HG03159 (cell line): ENCODE results near the gene LARGE2.

ENCODE experiments used
- ATAC-seq: cut with Tn5 transposase; IDR thresholded peaks from one replicate; pipeline ENCODE4 v1.9.1; 2021; ENCODE audit warnings: mild to moderate bottlenecking, moderate library complexity; ENCODE audit not compliant: unreplicated experiment

LARGE2 gene

DNA sequence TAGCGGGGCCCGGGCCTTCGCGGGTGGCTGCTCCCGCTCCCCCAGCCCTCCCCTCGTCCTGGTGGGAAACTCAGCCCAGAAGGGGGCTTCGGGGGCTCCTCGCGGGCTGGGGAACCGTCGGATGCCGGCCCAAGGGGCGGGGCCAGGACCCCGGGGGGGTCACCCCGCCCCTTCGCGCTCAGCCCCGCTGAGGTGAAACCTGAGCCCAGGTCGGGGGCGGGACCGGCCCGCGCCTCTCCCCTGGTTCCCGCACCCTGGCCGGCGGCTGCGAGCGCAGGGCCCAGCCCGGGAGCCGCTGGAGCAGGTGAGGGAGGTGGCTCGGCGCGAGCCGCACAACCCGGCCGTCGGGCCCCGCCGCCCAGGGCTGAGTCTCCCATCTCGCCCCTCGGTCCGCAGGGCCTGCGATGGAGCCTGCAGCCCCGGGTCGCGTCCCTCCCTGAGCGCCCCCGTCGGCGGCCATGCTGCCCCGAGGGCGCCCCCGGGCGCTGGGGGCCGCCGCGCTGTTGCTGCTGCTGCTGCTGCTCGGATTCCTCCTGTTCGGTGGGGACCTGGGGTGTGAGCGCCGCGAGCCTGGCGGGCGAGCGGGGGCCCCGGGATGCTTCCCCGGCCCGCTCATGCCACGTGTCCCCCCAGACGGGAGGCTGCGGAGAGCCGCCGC is at the start of gene LARGE2:
Gene LARGE2 (plus strand): TSS at position 232 of the 658 bp plus-strand sequence. CDS start 227 bp downstream, at position 459.
- no peak for ATAC-seq

- no peak for ATAC-seq
Measured at GRCh38 chr11:45876401-45876800, 46.1 kb upstream of the LARGE2 start.

GRCh38 chr11:45877221-45877620 is 45.2 kb upstream of the LARGE2 start:
- ATAC-seq, result no peak

DNA sequence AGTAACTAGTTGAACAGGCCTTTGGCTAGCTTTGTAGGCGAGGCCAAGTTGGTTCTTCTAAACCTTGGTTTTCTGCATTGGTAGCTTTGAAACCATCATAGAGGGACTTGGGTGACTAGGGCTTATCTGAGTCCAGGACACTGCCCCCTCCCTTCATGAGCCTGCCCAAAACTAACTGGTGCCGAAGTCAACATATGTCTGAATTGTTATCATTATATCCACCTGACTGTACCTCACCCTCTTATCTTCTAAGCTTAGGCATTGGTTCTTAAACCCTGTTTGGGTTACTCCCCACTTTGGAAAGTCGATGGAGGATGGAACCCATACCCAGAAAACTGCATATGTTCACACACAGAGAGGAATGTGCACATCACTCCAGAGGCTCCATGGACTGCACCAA is 44.6 kb upstream of the LARGE2 start:
- no peak for ATAC-seq

GRCh38 chr11:45879803-45880686 is 42.4 kb upstream of the LARGE2 start:
- ATAC-seq, result no peak

DNA sequence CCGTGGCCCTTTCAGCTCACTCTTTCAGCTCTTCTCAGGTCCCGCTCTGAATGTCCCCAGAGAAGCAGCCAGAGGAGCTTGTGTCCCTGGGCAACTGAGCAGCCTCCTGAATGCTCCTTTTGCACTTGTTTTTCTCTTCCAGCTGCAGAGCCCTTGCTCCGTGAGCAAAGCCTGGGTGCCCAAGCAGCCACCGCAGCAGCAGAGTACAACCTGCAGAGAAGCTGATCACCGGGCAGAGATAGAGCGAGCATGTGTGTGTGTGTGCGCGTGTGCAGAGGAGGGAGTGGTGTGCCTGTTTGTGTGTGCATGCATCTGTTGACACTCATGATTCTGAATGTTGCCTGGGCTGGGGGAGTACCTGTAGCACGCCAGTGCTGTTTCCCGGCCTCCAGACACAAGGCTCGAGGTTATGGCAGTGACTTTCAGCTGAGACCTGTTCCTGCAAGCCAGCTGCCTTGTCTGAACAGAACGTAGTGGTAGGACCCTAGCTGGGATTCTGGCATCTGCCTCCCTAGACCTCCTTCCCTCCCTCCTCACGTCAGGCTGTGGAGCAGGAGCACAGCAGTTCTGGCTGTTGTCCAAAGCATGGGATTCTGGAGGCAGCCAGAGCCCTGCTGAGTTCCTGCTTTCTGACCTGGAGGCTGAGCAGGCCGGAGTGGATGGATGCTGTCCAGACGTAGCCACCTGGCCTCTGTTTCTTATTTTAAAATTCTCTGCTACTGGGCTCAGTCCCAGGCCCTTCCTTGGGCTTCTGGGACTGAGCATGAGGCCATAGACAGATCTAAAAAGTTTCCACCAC is 41.5 kb upstream of the LARGE2 start:
- no peak for ATAC-seq

GRCh38 chr11:45881708-45882368 is 40.6 kb upstream of the LARGE2 start:
- ATAC-seq, result no peak

DNA sequence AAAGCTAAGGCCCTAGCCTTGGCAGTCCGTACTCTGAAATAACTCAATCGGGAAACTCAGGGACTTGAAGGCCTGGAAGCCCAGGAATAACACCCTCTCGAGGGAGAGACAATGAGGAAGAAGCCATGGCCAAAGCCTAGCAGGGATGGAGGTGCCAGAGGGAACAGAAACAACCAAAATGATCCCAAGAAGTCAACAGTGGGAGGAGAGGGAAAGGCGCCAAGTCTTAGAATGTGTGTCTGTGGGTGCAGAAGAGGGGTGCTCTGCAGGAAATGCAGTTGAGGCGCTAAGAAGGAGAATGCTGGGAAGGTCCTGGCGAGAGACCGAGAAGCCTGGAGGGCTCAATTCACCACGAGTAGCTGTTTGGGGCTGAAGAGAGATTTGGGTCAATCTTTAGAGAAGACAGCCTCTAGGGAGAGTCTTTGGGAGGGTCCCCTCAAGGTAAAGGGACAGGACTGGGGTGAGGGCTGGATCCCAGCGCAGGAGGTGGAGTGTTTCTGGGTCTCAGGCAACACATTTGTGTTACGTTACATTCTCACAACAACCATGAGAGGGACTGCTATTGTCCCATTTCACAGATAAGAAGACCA is 37.8 kb upstream of the LARGE2 start:
- ATAC-seq, result no peak

DNA sequence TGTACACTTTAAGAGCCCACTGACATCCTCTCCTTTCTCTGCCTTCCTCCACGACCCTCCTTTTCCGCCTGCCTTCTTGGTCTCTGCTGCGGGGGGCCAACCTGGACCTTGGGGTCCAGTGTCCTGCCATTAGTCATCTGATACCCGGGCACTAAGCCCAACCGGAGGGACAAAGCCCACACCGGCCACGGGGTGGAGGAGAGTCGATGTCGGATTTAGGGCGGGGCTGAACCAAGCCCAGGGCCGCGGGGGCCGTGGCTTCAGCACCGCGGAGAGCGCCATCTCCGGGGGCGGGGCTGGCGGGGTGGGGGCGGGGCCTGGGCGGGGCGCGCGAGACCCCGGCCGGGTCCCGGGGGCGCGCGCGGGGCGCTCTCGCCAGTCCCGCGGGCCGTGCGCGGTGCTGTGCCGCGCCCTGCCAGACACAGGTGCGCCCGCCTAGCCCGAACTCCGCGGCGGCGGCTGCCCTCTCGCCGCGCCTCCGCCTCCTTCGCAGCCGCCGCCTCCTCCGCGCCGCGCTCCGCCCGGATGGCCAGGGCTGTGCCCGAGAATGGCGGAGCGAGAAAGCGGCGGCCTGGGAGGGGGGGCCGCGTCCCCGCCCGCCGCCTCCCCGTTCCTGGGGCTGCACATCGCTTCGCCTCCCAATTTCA is 37.1 kb upstream of the LARGE2 start, which contains the start of gene MAPK8IP1:
Gene MAPK8IP1 (plus strand): TSS at position 378 of the 647 bp plus-strand sequence. CDS start 170 bp downstream, at position 548.
- ATAC-seq, result peak; percentile 70

GRCh38 chr11:45885921-45886721 is 36.3 kb upstream of the LARGE2 start:
- no peak for ATAC-seq

DNA sequence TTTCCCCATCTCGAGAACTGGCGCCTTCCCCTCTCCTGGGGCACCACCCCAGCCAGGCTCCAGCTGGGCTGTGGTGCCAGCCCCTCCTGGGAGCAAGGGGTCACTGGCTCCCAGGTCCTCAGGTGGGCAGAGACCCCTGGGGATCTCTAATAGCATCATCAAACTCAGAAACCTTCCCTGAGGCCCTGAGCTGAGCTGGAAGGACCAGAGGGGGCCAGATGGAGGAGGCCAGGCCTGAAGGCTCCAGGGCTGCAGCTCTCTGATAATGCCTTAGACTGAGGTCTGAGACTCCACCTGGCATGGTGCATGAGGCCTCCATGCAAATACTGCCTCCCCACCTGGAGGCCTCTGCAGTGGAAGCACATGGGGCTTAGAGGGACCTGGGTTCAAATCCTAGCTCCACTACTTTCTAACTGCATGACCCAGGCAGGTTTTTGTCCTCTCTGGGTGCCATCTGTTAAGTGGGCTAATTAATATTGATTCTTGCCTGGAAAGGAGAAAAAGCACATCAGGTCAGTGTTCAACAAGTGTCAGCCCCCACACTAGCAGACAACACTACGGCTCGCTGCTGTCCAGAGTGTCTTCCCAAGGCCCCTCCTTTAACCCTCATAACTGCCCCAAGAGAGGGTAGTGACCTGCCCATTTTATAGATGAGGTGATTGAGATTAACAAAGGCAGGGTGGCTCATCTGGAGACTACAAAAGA is 35.5 kb upstream of the LARGE2 start:
- no peak for ATAC-seq

GRCh38 chr11:45887587-45887986 is 34.9 kb upstream of the LARGE2 start:
- no peak for ATAC-seq

DNA sequence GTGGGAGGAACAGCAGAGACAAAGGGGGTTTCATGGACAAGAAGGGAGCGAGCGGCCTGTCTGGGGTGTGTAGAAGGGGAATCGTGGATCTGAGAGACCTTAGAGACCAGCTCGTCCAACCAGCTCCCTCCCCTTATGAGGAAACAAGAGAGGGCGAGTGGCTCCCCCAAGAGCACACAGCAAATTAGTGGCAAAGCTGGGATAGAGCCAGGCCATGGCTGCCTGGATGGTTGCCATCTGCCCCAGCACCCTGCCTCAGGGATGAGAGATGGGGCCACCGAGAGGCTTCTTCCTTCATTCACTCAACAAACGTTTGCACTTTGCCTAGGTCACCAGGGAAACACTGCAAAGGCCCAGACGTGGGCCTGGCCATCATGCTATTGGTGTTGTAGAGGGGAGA is 32.9 kb upstream of the LARGE2 start:
- ATAC-seq, result no peak

- no peak for ATAC-seq
Measured at GRCh38 chr11:45889966-45890365, 32.5 kb upstream of the LARGE2 start.

DNA sequence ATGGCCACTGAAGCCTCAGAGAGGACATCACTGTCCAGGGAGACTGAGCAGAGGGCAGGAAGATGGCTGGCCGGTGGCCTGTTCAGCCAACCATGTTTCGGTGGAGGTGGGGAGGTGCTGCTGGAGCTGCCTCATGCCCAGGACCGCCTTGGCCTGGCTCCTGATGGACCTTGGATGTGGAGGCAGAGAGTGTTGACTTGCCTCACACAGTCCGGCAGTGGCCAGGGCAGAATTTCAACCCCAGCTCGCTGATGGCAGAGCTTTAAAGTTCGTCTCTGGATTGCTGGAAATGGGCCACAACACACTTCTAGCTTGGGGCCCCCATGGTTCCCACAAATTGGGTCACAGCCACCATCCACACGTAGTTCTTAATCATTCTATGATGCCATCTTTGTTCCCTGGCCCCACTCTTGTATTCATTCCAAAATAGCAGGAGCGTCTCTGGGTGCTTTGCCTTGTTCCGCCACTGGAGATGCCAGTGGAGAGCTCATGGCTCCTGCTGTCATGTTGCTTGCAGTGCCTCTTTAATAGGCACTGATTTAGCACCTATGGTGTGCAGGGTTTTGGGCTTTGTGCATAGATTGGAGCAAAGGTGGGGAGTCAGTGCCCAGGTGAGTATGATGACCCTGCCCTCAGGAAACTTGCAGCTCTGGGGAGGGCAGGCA is 31.4 kb upstream of the LARGE2 start:
- no peak for ATAC-seq

DNA sequence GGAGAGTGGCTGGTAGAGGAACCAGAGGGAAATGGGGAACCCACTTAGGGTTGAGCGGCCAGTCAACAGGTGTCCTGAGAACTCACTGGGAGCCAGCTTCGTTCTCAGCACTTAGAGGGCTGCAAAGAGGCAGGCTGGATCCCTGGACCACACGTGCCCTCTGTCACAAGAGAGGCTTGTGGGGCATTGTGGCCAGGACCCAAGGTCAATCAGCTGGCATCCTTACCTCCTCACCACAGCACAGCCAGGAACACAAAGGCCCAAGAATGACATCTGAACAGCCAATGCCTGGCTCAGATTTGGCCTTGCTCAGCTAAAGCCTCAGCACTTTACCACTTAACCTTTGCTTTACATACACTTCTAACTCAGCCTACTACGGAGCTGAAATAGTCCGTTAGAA is 29.6 kb upstream of the LARGE2 start:
- ATAC-seq, result no peak

DNA sequence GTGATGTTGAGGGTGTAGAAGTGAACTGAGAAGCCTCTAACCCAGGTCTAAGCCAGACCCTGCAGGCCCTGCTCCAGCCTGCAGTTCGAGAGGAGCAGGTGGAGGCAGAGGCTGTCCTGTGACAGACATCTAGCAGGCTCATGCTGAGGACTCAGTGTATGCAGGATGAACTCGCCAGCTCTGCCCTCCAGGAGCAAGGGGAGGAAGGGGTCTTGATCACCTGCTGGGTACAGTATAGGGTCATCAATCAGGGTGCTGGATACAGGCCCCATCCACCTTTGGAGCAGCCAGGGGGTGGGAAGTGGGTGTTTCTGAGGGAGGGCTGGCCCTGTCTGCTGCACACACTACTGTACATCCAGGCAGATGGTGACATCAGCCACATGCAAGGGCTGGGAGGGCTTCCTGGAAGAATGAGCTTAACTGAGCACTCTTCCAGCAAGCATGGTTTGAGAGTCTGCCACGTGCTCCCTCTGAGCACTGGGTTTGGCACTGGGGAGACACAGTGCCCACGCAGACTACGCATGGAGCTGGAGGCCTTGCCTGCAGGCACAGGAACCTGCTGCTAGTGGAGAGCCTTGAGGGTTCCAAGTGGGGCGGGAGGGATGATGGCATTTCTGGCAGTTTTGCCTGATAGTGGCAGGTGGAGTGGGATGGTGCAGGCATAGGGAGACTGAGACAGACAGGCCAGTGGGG is 27.8 kb upstream of the LARGE2 start:
- ATAC-seq, result no peak
